K562 (cell line): Measurements from ENCODE around the gene ATXN7L1. TPM values are rescaled to one million over a fixed set of nuclear protein-coding genes. Genes with fewer than 3 reads are reported as not detected.
A peak's percentile ranks its signal among the peaks of the same experiment; 100 is the strongest.

Source experiments
- ATAC-seq: fragments of 200-7000 bp; cut with Tn5 transposase; 3 replicates; pipeline ENCODE4 v1.9.1; 2020; ENCODE audit warnings: moderate library complexity
- BruUV-seq: library from RNA; stranded (reverse); fragments of 400-500 nt; replicated peaks from 2 replicates; lab custom pipeline; 2021; lab: Mats Ljungman, UMichigan
- CTCF ChIA-PET: fragments of 300-600 bp; formaldehyde crosslinking; extraction: SDS; loops from one replicate; lab custom pipeline; 2021; ENCODE audit warnings: low intra/inter-chr PET ratio; lab: Yijun Ruan, JAX
- POLR2A ChIA-PET: fragments of 300-600, 350-650 bp; sonication (Branson Sonifier 250); formaldehyde crosslinking; extraction: SDS; loops from one replicate; lab custom pipeline; 2021; ENCODE audit warnings: antibody characterized with exemption, inconsistent platforms; lab: Yijun Ruan, JAX
- DNase-seq, 4 experiments: peaks; one replicate each; pipeline versions ENCODE4 v3.0.0 to v3.0.0-alpha.2; 2011 to 2018; ENCODE audit warnings: low spot score in 3 of 4, mixed read lengths in 3 of 4; ENCODE audit errors: extremely low read depth in 1 of 4
- FAIRE-seq: peaks from 2 replicates; lab custom pipeline; 2011; peaks lifted over from hg19 to GRCh38; lab: Jason Lieb, UNC
- H2AFZ ChIP-seq: 2 replicates; pipeline ENCODE4 v1.6.0; 2011; ENCODE audit warnings: low read depth, low read length, control low read depth, inconsistent platforms
- H3K27ac ChIP-seq: fragments of 200-600 bp; 3 replicates; pipeline ENCODE4 v1.8.0; 2011; ENCODE audit warnings: low read depth, mild to moderate bottlenecking, control low read depth, inconsistent platforms, low read length, moderate library complexity, mixed read lengths; ENCODE audit errors: extremely low read depth
- H3K27me3 ChIP-seq, 2 experiments: fragments of 300-600 bp in 1 of 2; 2 replicates in 1 of 2; 3 replicates in 1 of 2; pipeline versions ENCODE4 v1.6.0 to v1.8.0; 2011; ENCODE audit warnings: inconsistent platforms in 2 of 2, low read length in 2 of 2, mild to moderate bottlenecking in 1 of 2, mixed read lengths in 1 of 2, moderate library complexity in 1 of 2; ENCODE audit not compliant: control insufficient read depth in 2 of 2, insufficient read depth in 2 of 2
- H3K36me3 ChIP-seq: fragments of 300-600 bp; 3 replicates; pipeline ENCODE4 v1.8.0; 2011; ENCODE audit warnings: mild to moderate bottlenecking, low read length, inconsistent platforms; ENCODE audit not compliant: control insufficient read depth, insufficient read depth
- H3K4me1 ChIP-seq, 2 experiments: fragments of 200-600 bp in 1 of 2; replicated peaks in 1 of 2; 2 replicates in 1 of 2; 3 replicates in 1 of 2; pipeline versions ENCODE4 v1.5.1 to v1.8.0; 2011; ENCODE audit warnings: inconsistent platforms in 2 of 2, low read length in 2 of 2, mild to moderate bottlenecking in 1 of 2, mixed read lengths in 1 of 2, moderate library complexity in 1 of 2; ENCODE audit not compliant: control insufficient read depth in 2 of 2, insufficient read depth in 2 of 2
- H3K4me2 ChIP-seq: 2 replicates; pipeline ENCODE4 v1.6.1; 2011; ENCODE audit warnings: low read length, control low read depth, inconsistent platforms, mixed read lengths; ENCODE audit not compliant: insufficient read depth
- H3K4me3 ChIP-seq: fragments of 200-600 bp; sonication (generic), shearing (Covaris generic); 2 replicates; pipeline ENCODE4 v1.5.1; 2016; ENCODE audit warnings: control low read depth, inconsistent platforms
- H3K79me2 ChIP-seq: fragments of 200-600 bp; 3 replicates; pipeline ENCODE4 v1.8.0; 2011; ENCODE audit warnings: low read length, inconsistent platforms; ENCODE audit not compliant: control insufficient read depth, insufficient read depth
- H3K9ac ChIP-seq, 2 experiments: 2 replicates each; pipeline versions ENCODE4 v1.6.0 to v1.6.1; 2011; ENCODE audit warnings: low read depth in 2 of 2, low read length in 2 of 2, control low read depth in 1 of 2, inconsistent platforms in 1 of 2, mild to moderate bottlenecking in 1 of 2, mixed read lengths in 1 of 2; ENCODE audit not compliant: insufficient read depth in 1 of 2
- H3K9me1 ChIP-seq: one replicate; pipeline ENCODE4 v1.6.0; 2011; ENCODE audit warnings: inconsistent platforms, mild to moderate bottlenecking, low read length, moderate library complexity; ENCODE audit not compliant: control insufficient read depth, insufficient read depth
- H3K9me3 ChIP-seq: replicated peaks from 2 replicates; pipeline ENCODE4 v1.5.1; 2011; ENCODE audit warnings: low read depth, low read length, inconsistent platforms; ENCODE audit not compliant: control insufficient read depth, insufficient read depth
- H4K20me1 ChIP-seq: replicated peaks from 2 replicates; pipeline ENCODE4 v1.6.1; 2011; ENCODE audit warnings: low read length, inconsistent platforms, mixed read lengths; ENCODE audit not compliant: control insufficient read depth, insufficient read depth
- DACH1 ChIP-seq: fragments of 450-650 bp; IDR thresholded peaks from 2 replicates; pipeline ENCODE4 v1.6.1; 2018; ENCODE audit not compliant: partially characterized antibody
- ID3 ChIP-seq, 2 experiments: fragments of 250-450 bp in 1 of 2; fragments of 450-650 bp in 1 of 2; sonication (Bioruptor Pico) in 1 of 2; IDR thresholded peaks; 2 replicates each; pipeline versions ENCODE4 v1.6.1 to v1.8.0; 2016 to 2021; ENCODE audit warnings: mild to moderate bottlenecking in 2 of 2, moderate library complexity in 2 of 2, missing compliant biosample characterization in 1 of 2, missing genetic modification characterization in 1 of 2
- PCBP2 ChIP-seq: fragments of 200-400 bp; formaldehyde crosslinking; IDR thresholded peaks from 2 replicates; pipeline ENCODE4 v1.6.1; 2018; ENCODE audit warnings: low read length, low read depth, mild to moderate bottlenecking, moderate library complexity; ENCODE audit not compliant: poor library complexity, severe bottlenecking
- VEZF1 ChIP-seq: fragments of 200-800 bp; sonication (Bioruptor generic); IDR thresholded peaks from 2 replicates; pipeline ENCODE4 v1.6.1; 2017; ENCODE audit warnings: missing genetic modification characterization, missing compliant biosample characterization
- ZNF280A ChIP-seq: fragments of 450-650 bp; IDR thresholded peaks from 2 replicates; pipeline ENCODE4 v1.6.1; 2018; ENCODE audit warnings: mild to moderate bottlenecking, low read depth; ENCODE audit not compliant: partially characterized antibody
- ZNF740 ChIP-seq, 3 experiments: fragments of 200-800 bp in 1 of 3; sonication (Bioruptor generic) in 1 of 3; sonication (generic) in 1 of 3; formaldehyde crosslinking in 1 of 3; IDR thresholded peaks; 2 replicates each; pipeline versions ENCODE4 v1.6.1 to v1.8.0; 2016 to 2022; ENCODE audit warnings: mild to moderate bottlenecking in 2 of 3, missing compliant biosample characterization in 2 of 3, missing genetic modification characterization in 2 of 3, missing genetic modification reagents in 1 of 3
- WGBS: fragments of 100-300 bp; shearing (Covaris generic); methylation state at CpG from one replicate; pipeline ENCODE4 v1.1.6; 2016; ENCODE audit warnings: low coverage, mixed read lengths; ENCODE audit not compliant: insufficient coverage; ENCODE audit errors: missing lambda C conversion rate; 5-methylcytosine and 5-hydroxymethylcytosine counted together
- in situ Hi-C: fragments of 300-500 bp; cut with MboI; formaldehyde crosslinking; loops from 4 replicates; pipeline ENCODE4 v1.15.0; 2018; ENCODE audit warnings: inconsistent platforms, mixed read lengths
- intact Hi-C: fragments of 100-400 bp; cut with micrococcal nuclease; formaldehyde crosslinking; loops from 2 replicates; pipeline ENCODE4 v1.14.2; 2022
- polyA plus RNA-seq, 8 experiments: library from polyadenylated mRNA; depleted of rRNA in 4 of 8; stranded (reverse) in 5 of 8; unstranded in 3 of 8; fragments of >200 nt; fragmentation: Nextera tagmentation in 2 of 8; fragmentation: Illumina TruSeq in 1 of 8; extraction: Ambion mirVana in 2 of 8; extraction: Trizol in 1 of 8; gene quantifications; 2 replicates each; pipeline versions ENCODE4 v1.2.1 to v1.2.3, GENCODE V29; 2011 to 2014; ENCODE audit warnings: inconsistent platforms in 1 of 8, missing spikeins in 1 of 8
- total RNA-seq, 7 experiments: library from RNA; depleted of rRNA in 6 of 7; stranded (reverse); fragments of >200 nt in 6 of 7; fragmentation: Illumina TruSeq in 2 of 7; extraction: Trizol in 2 of 7; gene quantifications; 2 replicates each; pipeline versions ENCODE4 v1.2.1 to v1.2.3, GENCODE V29; 2011 to 2021; ENCODE audit warnings: low replicate concordance in 1 of 7

Gene ATXN7L1
- total and polyA plus RNA-seq, 9 of the 15 experiments (the other 6 are each of a cell fraction or from before 2014, with no cell fraction given) = 6.6 to 13.7 (median 10.7) TPM

- TF ChIP-seq ZNF280A (no peak), ID3 (CRISPR knock-in tag; IDR thresholded peaks at IDR 0.05) (no peak), ID3 (tag; IDR thresholded peaks at IDR 0.05) (0 out of 2 replicates have a peak, but pooled peaks have one; percentile 21), PCBP2 (no peak)
These were observed 684 bp upstream of the ATXN7L1 start (continued) for GRCh38 chr7:105876964-105877601.

- in situ Hi-C loops = no loop called here
- WGBS = 8% methylated on average over 4 of the region's 4 CpGs
- CTCF ChIA-PET = no interaction called here
- Histone ChIP-seq H3K4me2 (peak overlapping the region; percentile 98), H3K27me3 (peaks cover 26 to 28% of the 10 kb centered on the region in 2 experiments), H3K79me2 (peaks cover 4% of the 10 kb centered on the region; the same call in 2 of the 3 replicates), H3K4me3 (peak overlapping the region; percentile 57), H3K4me1 (peaks cover 7 to 14% of the 10 kb centered on the region in 2 experiments; a peak in 4 of 5 replicates)
- POLR2A ChIA-PET = no interaction called here
- TF ChIP-seq VEZF1 (CRISPR knock-in tag) (0 out of 2 replicates have a peak, but pooled peaks have one; percentile 25), DACH1 (no peak), ZNF740 (CRISPR knock-in tag; IDR thresholded peaks at IDR 0.05) (0 out of 2 replicates have a peak, but pooled peaks have one; percentile 35), ZNF740 (tag; IDR thresholded peaks at IDR 0.05) (peak in 1 of 2 experiments; percentile 64; a peak in 1 of 4 replicates)
- TF ChIP-seq, all 486 proteins: peak for 2
- Histone ChIP-seq H4K20me1 (no peaks in the 10 kb centered on the region), H3K27ac (peak overlapping the region; percentile 87; the same call in 1 of the 3 replicates), H3K9me1 (no peaks in the 10 kb centered on the region), H3K36me3 (no peaks in the 10 kb centered on the region), H3K9ac (peak overlapping the region in 1 of 2 experiments; percentile 99; a peak in 2 of 4 replicates), H2AFZ (peak overlapping the region; percentile 99), H3K9me3 (no peaks in the 10 kb centered on the region)
- DNase-seq = peak in 2 of 4 experiments; percentile 13 to 29
- intact Hi-C loops = loop anchor here (5.0 kb wide), 1 partner anchor 108 kb away; no protein-coding TSS in a partner anchor
- peak; percentile 15 for FAIRE-seq
- no TSS peak for BruUV-seq
- no peak for ATAC-seq
These were observed 894 bp downstream of the ATXN7L1 start for GRCh38 chr7:105875505-105875904.
